Effector memory CD8-positive, alpha-beta T cell (primary cell): Measurements from ENCODE around the gene RBP4.

Source experiments
- ATAC-seq: fragments of 150-1000 bp; cut with Tn5 transposase; replicated peaks from 2 replicates; pipeline ENCODE4 v1.10.0; 2021; ENCODE audit warnings: mild to moderate bottlenecking, moderate library complexity
- DNase-seq, 3 experiments: peaks; one replicate each; pipeline ENCODE4 v3.0.0; 2021
- H3K27ac Mint-ChIP-seq, 2 donors: one replicate each; pipeline ENCODE4 v1.8.0; 2022; ENCODE audit warnings: mild to moderate bottlenecking in 2 of 2, mixed read lengths in 2 of 2, moderate library complexity in 2 of 2
- H3K27me3 Mint-ChIP-seq, 2 donors: one replicate each; pipeline ENCODE4 v1.8.0; 2022; ENCODE audit warnings: mixed read lengths in 2 of 2
- H3K36me3 Mint-ChIP-seq: one replicate; pipeline ENCODE4 v1.8.0; 2022; ENCODE audit warnings: mild to moderate bottlenecking, moderate library complexity, mixed read lengths; ENCODE audit not compliant: insufficient read depth
- H3K4me1 Mint-ChIP-seq, 2 donors: one replicate each; pipeline ENCODE4 v1.8.0; 2022; ENCODE audit warnings: low read depth in 2 of 2, mixed read lengths in 2 of 2
- H3K4me3 Mint-ChIP-seq, 2 donors: one replicate each; pipeline ENCODE4 v1.8.0; 2022; ENCODE audit warnings: mild to moderate bottlenecking in 2 of 2, mixed read lengths in 2 of 2, moderate library complexity in 2 of 2
- H3K9me3 Mint-ChIP-seq, 2 donors: one replicate each; pipeline ENCODE4 v1.8.0; 2022; ENCODE audit warnings: mixed read lengths in 2 of 2

RBP4 gene

DNA sequence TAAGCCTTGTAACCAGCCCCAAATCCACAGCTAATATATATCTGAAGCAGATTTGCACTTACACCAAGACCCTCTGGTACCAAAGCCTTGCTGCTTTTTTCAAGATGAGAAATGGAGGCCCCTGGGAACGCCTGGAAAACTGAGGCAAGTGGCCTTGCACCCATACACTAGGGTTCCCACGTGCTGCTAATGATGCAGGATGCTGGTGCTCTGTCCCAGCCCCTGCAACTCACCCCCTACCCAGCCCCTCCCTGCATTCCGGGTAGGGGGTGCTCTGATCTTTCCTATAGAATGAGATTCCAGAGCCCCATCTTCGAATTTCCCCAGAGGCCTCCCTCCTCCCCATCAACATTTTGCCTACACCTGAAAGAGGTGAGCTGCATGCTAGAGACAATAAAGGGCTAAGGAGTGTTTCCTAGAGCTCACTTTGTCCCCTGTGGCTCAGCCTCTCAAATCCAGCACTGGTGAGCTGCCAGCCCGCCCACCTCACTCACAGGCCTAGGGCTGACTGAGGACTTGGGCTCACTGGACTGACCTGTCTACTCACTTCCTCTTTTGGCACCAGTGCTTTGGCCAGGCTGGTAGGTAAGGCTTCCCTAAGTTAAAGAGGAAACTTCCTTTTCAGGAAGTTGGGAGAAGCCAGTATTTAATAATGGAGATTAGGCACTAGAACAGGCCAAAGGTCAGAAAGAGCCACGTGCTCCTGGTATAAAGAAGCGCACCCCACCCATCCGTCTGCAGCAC lies 9.8 kb downstream of the RBP4 start:
- peaks cover 18 to 47% of the 10 kb centered on the region in 2 donors for H3K27me3 Mint-ChIP-seq
- ATAC-seq = no peak
- DNase-seq = no peak
- no peaks in the 10 kb centered on the region for H3K4me1 Mint-ChIP-seq
- no peak overlapping the region for H3K4me3 Mint-ChIP-seq
- no peaks in the 10 kb centered on the region for H3K9me3 Mint-ChIP-seq
- H3K27ac Mint-ChIP-seq = no peak overlapping the region
- H3K36me3 Mint-ChIP-seq = no peaks in the 10 kb centered on the region

DNA sequence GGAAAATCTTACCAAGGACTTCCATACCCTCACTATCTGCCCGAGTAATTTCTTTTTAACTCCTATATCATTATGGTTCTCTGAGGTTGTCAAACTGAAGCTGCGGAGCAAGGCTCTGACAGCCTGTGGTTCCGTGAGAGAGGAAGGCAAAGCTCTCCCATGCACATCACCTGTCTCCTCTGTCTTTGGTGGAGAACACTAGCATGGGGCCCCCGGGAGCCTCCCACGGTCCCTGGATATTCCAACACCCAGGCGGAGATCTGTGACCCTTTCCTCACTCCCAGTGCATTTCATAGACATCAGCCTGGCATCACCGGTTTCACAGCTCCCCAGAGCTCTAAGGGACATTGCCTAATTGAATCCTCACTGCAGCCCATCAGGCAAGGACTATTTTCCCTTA lies 10.4 kb downstream of the RBP4 start:
- no peaks in the 10 kb centered on the region for H3K9me3 Mint-ChIP-seq
- H3K4me1 Mint-ChIP-seq = no peaks in the 10 kb centered on the region
- no peaks in the 10 kb centered on the region for H3K36me3 Mint-ChIP-seq
- no peak overlapping the region for H3K4me3 Mint-ChIP-seq
- peaks cover 18 to 53% of the 10 kb centered on the region in 2 donors for H3K27me3 Mint-ChIP-seq
- no peak overlapping the region for H3K27ac Mint-ChIP-seq
- DNase-seq (no peak), ATAC-seq (no peak)

GRCh38 chr10:93589648-93590562 lies 11.1 kb downstream of the RBP4 start:
- H3K27me3 Mint-ChIP-seq = peaks cover 18 to 60% of the 10 kb centered on the region in 2 donors
- DNase-seq = no peak
- no peak overlapping the region for H3K27ac Mint-ChIP-seq
- H3K4me3 Mint-ChIP-seq = no peak overlapping the region
- no peaks in the 10 kb centered on the region for H3K4me1 Mint-ChIP-seq
- H3K9me3 Mint-ChIP-seq = no peaks in the 10 kb centered on the region
- no peak for ATAC-seq
- H3K36me3 Mint-ChIP-seq = no peaks in the 10 kb centered on the region

GRCh38 chr10:93584445-93584844 lies 16.6 kb downstream of the RBP4 start:
- H3K4me3 Mint-ChIP-seq = no peak overlapping the region

GRCh38 chr10:93580828-93581227 lies 20.2 kb downstream of the RBP4 start:
- H3K9me3 Mint-ChIP-seq = peaks cover 6 to 7% of the 10 kb centered on the region in 2 donors
- H3K4me1 Mint-ChIP-seq = no peaks in the 10 kb centered on the region

More at GRCh38 chr10:93584445-93584844, 16.6 kb downstream of the RBP4 start:
- Mint-ChIP-seq H3K4me1 (no peaks in the 10 kb centered on the region), H3K27ac (no peak overlapping the region), H3K9me3 (peaks cover 6 to 7% of the 10 kb centered on the region in 2 donors), H3K36me3 (no peaks in the 10 kb centered on the region), H3K27me3 (peaks cover 20 to 59% of the 10 kb centered on the region in 2 donors)
- no peak for ATAC-seq
- DNase-seq = no peak

GRCh38 chr10:93579985-93580711 lies 20.9 kb downstream of the RBP4 start:
- Mint-ChIP-seq H3K27me3 (peaks cover 19 to 42% of the 10 kb centered on the region in 2 donors), H3K4me1 (no peaks in the 10 kb centered on the region), H3K36me3 (no peaks in the 10 kb centered on the region), H3K27ac (no peak overlapping the region), H3K4me3 (no peak overlapping the region), H3K9me3 (peaks cover 6 to 7% of the 10 kb centered on the region in 2 donors)
- DNase-seq = no peak
- ATAC-seq = no peak

More at GRCh38 chr10:93580828-93581227, 20.2 kb downstream of the RBP4 start:
- DNase-seq = no peak
- Mint-ChIP-seq H3K27ac (no peak overlapping the region), H3K27me3 (peaks cover 12 to 43% of the 10 kb centered on the region in 2 donors), H3K4me3 (no peak overlapping the region), H3K36me3 (no peaks in the 10 kb centered on the region)
- ATAC-seq = no peak

GRCh38 chr10:93579089-93579488 lies 21.9 kb downstream of the RBP4 start:
- no peaks in the 10 kb centered on the region for H3K4me1 Mint-ChIP-seq
- peaks cover 6 to 7% of the 10 kb centered on the region in 2 donors for H3K9me3 Mint-ChIP-seq
- H3K36me3 Mint-ChIP-seq = no peaks in the 10 kb centered on the region
- no peak overlapping the region for H3K27ac Mint-ChIP-seq
- no peak for DNase-seq
- ATAC-seq = no peak
- H3K27me3 Mint-ChIP-seq = peaks cover 20 to 43% of the 10 kb centered on the region in 2 donors
- no peak overlapping the region for H3K4me3 Mint-ChIP-seq

- Mint-ChIP-seq H3K9me3 (peaks cover 6 to 7% of the 10 kb centered on the region in 2 donors), H3K27me3 (peaks cover 33 to 55% of the 10 kb centered on the region in 2 donors), H3K27ac (no peak overlapping the region), H3K36me3 (no peaks in the 10 kb centered on the region), H3K4me3 (no peak overlapping the region), H3K4me1 (peaks cover 4 to 7% of the 10 kb centered on the region in 2 donors)
- no peak for DNase-seq
- no peak for ATAC-seq
Measured at GRCh38 chr10:93577565-93577964, 23.5 kb downstream of the RBP4 start.

DNA sequence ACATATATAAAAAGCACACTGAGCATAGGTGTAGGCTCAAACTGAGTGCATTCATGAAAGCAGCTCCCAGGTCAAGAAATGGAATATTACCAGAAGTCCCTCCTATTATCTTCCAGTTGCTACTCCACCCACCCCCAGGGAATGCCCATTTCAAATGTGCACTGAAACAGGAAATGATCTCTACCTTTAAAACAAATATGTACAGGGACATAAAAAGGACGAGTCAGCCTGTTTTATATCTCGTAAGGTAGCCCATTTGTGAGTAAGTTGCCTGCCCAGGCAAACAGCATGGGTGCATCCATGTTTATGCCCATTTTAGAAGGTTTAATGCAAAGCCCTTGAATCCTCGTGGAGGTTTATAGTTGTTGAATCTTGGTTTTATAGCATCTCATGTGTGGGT lies 24.1 kb downstream of the RBP4 start:
- H3K27me3 Mint-ChIP-seq = peaks cover 40 to 55% of the 10 kb centered on the region in 2 donors
- DNase-seq (no peak), ATAC-seq (no peak)
- H3K4me3 Mint-ChIP-seq = no peak overlapping the region
- H3K27ac Mint-ChIP-seq = no peak overlapping the region
- H3K36me3 Mint-ChIP-seq = peaks cover 2% of the 10 kb centered on the region
- peaks cover 6 to 7% of the 10 kb centered on the region in 2 donors for H3K9me3 Mint-ChIP-seq
- H3K4me1 Mint-ChIP-seq = peaks cover 4 to 7% of the 10 kb centered on the region in 2 donors

GRCh38 chr10:93573924-93574323 lies 27.1 kb downstream of the RBP4 start:
- no peaks in the 10 kb centered on the region for H3K9me3 Mint-ChIP-seq
- H3K27ac Mint-ChIP-seq = no peak overlapping the region
- DNase-seq (no peak), ATAC-seq (no peak)
- H3K36me3 Mint-ChIP-seq = peaks cover 3% of the 10 kb centered on the region
- H3K4me3 Mint-ChIP-seq = no peak overlapping the region
- peaks cover 62 to 74% of the 10 kb centered on the region in 2 donors for H3K27me3 Mint-ChIP-seq
- peaks cover 4 to 7% of the 10 kb centered on the region in 2 donors for H3K4me1 Mint-ChIP-seq

GRCh38 chr10:93573051-93573909 lies 27.8 kb downstream of the RBP4 start:
- ATAC-seq = no peak
- Mint-ChIP-seq H3K27ac (peak overlapping the region in 1 of 2 donors; percentile 46), H3K4me3 (no peak overlapping the region), H3K4me1 (peaks cover 4 to 7% of the 10 kb centered on the region in 2 donors), H3K9me3 (no peaks in the 10 kb centered on the region), H3K36me3 (peaks cover 3% of the 10 kb centered on the region), H3K27me3 (peaks cover 64 to 80% of the 10 kb centered on the region in 2 donors)
- DNase-seq = no peak

GRCh38 chr10:93572606-93573005 lies 28.4 kb downstream of the RBP4 start:
- ATAC-seq (no peak), DNase-seq (no peak)
- Mint-ChIP-seq H3K27me3 (peaks cover 66 to 80% of the 10 kb centered on the region in 2 donors), H3K27ac (no peak overlapping the region), H3K4me1 (peaks cover 4 to 7% of the 10 kb centered on the region in 2 donors), H3K9me3 (no peaks in the 10 kb centered on the region), H3K4me3 (no peak overlapping the region), H3K36me3 (peaks cover 5% of the 10 kb centered on the region)
